Measurements from ENCODE around the gene CHL1. TPM values are rescaled to one million over a fixed set of nuclear protein-coding genes. Genes with fewer than 3 reads are reported as not detected.

CHL1 gene
- total RNA-seq, 1 experiment from 2014 or later = not detected

DNA sequence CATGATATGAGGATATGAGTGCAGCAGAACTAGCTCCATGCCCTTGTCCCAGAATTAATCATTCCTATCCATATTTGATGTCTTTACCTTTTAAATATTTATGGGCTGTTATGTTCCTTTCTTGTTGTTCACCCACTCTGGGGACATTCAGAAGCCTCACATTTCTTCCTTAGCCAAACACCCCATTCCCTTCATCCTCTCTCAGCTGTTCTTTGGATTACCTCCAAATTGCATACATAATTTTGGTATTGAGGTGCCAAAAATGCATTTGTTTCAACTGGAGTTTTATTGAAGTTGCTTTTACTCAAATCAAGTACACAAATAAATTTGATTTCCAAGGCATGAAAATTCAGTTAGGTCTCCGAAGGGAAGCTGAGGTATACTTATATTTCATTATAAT lies 51.4 kb downstream of the CHL1 start:
- Histone ChIP-seq H3K36me3 (no peaks in the 10 kb centered on the region), H3K4me3 (no peak overlapping the region), H3K4me1 (replicated peaks) (no peaks in the 10 kb centered on the region), H3K27me3 (replicated peaks) (no peaks in the 10 kb centered on the region), H3K27ac (no peak overlapping the region), H3K9me3 (replicated peaks) (peaks cover 5% of the 10 kb centered on the region; the same call in 1 of the 2 replicates)
- DNase-seq (ENCODE audit: low read depth in 1 of 2, low spot score in 2 of 2) = no peak

DNA sequence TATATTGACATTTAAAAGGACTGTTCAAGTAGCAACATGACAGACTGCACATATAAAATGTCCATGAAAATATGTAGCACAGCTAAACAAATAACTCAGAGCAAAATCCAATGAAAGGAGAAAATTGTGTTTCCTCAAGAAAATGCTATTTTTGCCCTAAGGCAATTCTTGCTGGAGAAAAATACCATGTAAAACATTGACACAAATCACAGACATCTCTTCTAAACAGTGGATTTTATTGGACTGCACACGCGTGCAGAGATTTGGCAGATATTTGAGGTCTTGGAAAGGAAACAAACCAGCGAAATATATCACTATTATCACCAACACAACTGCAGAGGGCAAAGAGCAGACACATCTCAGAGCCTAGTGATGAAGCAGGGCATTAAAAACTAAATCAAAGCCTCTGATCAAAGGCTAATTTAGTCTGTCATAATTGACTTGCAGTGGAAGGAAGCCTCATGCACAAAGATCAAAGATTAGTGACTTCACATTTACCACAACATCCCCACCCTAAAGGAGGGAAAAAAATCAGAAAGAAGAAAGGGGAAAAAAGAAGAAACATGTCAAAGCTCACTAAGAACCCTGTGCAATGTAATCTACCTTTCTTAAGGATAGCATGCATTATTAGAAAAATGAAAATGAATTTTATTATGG lies 52.4 kb downstream of the CHL1 start:
- Histone ChIP-seq H3K36me3 (no peaks in the 10 kb centered on the region), H3K4me1 (replicated peaks) (no peaks in the 10 kb centered on the region), H3K27ac (no peak overlapping the region), H3K4me3 (no peak overlapping the region), H3K27me3 (replicated peaks) (no peaks in the 10 kb centered on the region), H3K9me3 (replicated peaks) (peaks cover 5% of the 10 kb centered on the region; the same call in 1 of the 2 replicates)
- no peak for DNase-seq (ENCODE audit: low read depth in 1 of 2, low spot score in 2 of 2)

DNA sequence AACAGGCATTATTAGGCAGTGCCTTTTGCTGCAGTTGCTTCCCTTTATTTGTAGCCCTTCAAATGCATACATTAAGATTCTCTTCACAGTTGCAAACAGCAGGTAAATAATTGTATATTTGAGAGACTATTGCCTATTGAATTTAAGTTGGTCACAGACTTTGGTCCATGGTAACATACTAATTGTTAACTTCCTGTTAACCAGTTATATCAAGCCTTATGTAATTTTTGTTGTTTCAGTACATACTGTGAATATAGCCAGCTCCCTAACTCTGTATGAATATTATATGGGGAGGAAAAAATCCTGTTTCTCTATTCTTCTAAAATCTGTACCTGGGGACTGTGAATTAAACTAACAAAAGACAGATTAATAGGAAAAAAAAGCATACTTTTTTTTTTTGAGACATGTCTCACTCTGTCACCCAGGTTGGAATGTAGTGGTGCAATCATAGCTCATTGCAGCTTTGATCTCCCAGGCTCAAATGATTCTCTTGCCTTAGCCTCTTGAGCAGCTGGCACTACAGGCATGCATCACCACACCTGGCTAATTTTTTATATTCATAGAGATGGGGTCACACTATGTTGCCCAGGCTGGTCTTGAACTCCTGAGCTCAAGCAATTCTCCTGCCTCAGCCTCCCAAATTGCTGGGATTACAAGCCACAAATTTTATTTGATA lies 53.2 kb downstream of the CHL1 start:
- Histone ChIP-seq H3K36me3 (no peaks in the 10 kb centered on the region), H3K4me1 (replicated peaks) (no peaks in the 10 kb centered on the region), H3K27me3 (replicated peaks) (no peaks in the 10 kb centered on the region), H3K27ac (no peak overlapping the region), H3K4me3 (no peak overlapping the region), H3K9me3 (replicated peaks) (peaks cover 5% of the 10 kb centered on the region; the same call in 1 of the 2 replicates)
- DNase-seq (ENCODE audit: low read depth in 1 of 2, low spot score in 2 of 2) = no peak

DNA sequence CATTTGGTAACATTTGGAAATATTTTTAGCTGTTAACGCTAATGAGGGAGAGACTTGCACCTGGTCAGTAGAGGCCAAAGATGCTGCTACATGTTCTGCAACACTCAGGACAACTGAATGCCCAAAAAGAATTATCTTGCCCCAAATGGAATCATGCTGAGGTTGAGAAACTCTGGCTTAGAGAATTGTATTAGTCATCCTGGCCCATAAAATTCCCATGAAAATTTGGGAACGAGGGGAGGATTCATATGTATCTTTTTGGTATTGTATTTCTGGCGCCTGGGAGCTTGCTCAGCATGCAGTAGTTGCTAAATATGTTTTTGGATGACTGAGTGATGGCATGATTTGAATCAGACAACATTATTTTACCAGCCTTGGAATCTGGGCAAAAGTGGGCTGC lies 59.9 kb downstream of the CHL1 start:
- Histone ChIP-seq H3K4me1 (replicated peaks) (no peaks in the 10 kb centered on the region), H3K27ac (no peak overlapping the region), H3K36me3 (no peaks in the 10 kb centered on the region), H3K27me3 (replicated peaks) (no peaks in the 10 kb centered on the region), H3K9me3 (replicated peaks) (no peaks in the 10 kb centered on the region), H3K4me3 (no peak overlapping the region)
- no peak for DNase-seq (ENCODE audit: low read depth in 1 of 2, low spot score in 2 of 2)

DNA sequence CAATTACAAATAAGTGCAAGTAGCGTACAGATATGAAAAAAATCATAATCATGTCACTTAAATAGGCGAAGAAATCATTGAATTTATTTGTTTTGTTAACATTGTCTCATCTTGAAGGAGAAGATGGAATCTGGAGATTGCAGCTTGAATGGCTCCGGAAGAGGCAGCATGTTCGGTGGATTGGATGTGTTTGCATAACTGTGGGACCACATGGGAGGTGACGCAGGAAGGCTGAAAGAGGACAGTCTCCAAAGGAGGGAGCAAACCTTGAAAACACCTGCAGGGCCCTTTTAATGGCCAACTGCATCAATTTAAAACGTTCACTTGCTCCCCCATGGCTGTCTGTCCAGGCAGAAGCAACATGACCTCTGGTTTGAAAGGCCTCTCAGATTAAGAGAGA lies 61.3 kb downstream of the CHL1 start:
- DNase-seq (ENCODE audit: low read depth in 1 of 2, low spot score in 2 of 2) = no peak
- no peaks in the 10 kb centered on the region for H3K4me1 ChIP-seq (replicated peaks)
- H3K27ac ChIP-seq = no peak overlapping the region
- H3K4me3 ChIP-seq = no peak overlapping the region
- no peaks in the 10 kb centered on the region for H3K36me3 ChIP-seq
- H3K9me3 ChIP-seq (replicated peaks) = no peaks in the 10 kb centered on the region
- no peaks in the 10 kb centered on the region for H3K27me3 ChIP-seq (replicated peaks)

DNA sequence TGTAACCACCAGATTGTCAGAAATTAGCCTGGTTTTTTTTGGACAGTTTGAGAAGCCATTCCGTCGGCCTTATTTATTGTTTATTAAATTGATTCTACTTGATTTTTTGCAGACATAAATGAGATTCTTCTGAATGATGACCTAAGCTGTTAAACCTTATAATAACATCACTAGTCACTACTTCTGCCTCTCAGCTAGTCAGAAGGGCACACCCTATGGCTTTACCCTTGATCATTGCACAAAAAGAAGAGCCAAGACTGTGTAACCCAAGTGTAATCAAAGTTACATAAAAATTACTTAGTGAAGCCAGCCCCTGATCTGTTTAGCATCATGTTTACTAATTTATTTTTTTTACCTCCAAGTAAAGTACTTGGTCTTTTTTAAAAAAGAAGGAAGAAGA lies 64.3 kb downstream of the CHL1 start:
- Histone ChIP-seq H3K36me3 (no peaks in the 10 kb centered on the region), H3K27ac (no peak overlapping the region), H3K9me3 (replicated peaks) (0 out of 2 replicates have a peak, but pooled peaks cover under 1% of the 10 kb centered on the region), H3K4me3 (no peak overlapping the region), H3K27me3 (replicated peaks) (no peaks in the 10 kb centered on the region), H3K4me1 (replicated peaks) (no peaks in the 10 kb centered on the region)
- DNase-seq (ENCODE audit: low read depth in 1 of 2, low spot score in 2 of 2) = no peak

DNA sequence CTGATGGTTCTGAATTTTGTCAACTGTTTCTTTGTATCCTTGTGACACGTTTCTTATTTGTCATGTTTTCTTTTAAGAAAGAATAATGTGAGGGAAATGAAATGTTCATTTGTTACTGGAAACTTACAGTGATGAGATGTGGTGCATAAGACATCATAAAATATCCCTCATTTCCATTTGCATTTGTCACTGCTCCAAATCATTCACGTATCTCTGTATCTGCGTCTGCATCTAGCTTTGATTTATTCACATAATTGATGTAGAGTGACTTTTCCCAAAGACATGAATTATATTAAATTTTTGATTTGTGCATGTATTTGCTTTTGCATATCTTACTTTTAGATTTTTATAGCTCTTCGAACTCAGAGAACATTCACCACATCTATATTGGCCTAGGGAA lies 66.8 kb downstream of the CHL1 start:
- Histone ChIP-seq H3K9me3 (replicated peaks) (0 out of 2 replicates have a peak, but pooled peaks cover 3% of the 10 kb centered on the region), H3K27ac (no peak overlapping the region), H3K27me3 (replicated peaks) (no peaks in the 10 kb centered on the region), H3K36me3 (no peaks in the 10 kb centered on the region), H3K4me1 (replicated peaks) (no peaks in the 10 kb centered on the region), H3K4me3 (no peak overlapping the region)
- no peak for DNase-seq (ENCODE audit: low read depth in 1 of 2, low spot score in 2 of 2)

DNA sequence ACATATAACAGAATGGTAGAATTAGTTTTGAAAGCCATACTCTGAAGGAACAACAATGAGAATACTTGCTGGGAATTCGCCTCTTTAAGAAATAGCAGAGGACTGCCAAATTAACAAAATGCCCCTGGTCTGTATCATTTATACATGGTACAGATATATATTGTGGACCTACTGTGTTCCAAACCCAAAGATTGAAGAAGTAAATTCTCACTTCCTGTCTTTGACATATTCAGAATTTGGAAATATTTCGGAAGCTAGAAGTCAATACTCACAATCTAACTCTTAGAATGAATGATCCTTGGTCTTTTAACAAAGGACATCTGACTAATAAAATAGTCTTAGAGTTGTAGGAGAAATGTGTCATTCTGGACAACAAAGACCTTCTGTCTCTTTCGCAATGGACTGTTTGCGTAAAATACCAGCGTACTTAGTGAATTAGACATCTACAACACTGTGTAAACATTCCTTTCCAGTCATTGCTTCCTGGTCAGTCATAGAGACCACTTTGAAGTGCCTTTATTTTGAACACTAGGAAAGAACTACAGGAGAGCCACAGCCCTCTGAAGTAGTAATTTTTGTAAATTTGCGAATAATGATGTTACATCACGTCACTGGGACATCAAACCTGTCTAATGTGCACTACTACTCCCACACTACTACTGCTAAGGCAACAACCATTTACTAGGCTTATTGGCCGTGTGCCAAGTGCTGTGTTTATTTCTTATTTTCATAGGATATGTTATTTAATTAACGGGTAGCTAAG lies 68.0 kb downstream of the CHL1 start:
- H3K27ac ChIP-seq = no peak overlapping the region
- no peak overlapping the region for H3K4me3 ChIP-seq
- H3K9me3 ChIP-seq (replicated peaks) = 0 out of 2 replicates have a peak, but pooled peaks cover 3% of the 10 kb centered on the region
- H3K27me3 ChIP-seq (replicated peaks) = no peaks in the 10 kb centered on the region
- no peak for DNase-seq (ENCODE audit: low read depth in 1 of 2, low spot score in 2 of 2)
- H3K36me3 ChIP-seq = no peaks in the 10 kb centered on the region
- H3K4me1 ChIP-seq (replicated peaks) = no peaks in the 10 kb centered on the region

DNA sequence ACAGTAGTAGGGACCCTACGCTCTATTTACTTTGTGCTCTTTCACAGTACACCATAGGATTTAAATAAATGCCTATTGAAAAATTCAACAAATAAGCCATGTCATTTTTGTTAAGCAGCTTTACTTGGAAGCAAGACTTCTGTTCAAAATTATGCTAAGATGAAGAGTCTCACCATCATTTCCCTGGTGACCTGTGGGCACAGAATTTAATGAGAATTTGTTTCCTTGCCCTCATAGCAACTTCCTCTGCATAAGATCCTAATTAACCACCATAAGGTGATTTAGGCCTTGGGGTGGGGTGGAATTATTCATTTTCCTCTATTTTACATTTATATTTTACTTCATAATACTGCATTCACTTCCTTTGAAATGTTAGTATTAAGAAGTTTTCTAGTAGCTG lies 70.5 kb downstream of the CHL1 start:
- no peaks in the 10 kb centered on the region for H3K36me3 ChIP-seq
- no peak overlapping the region for H3K4me3 ChIP-seq
- no peaks in the 10 kb centered on the region for H3K27me3 ChIP-seq (replicated peaks)
- H3K9me3 ChIP-seq (replicated peaks) = 0 out of 2 replicates have a peak, but pooled peaks cover 3% of the 10 kb centered on the region
- H3K27ac ChIP-seq = no peak overlapping the region
- DNase-seq (ENCODE audit: low read depth in 1 of 2, low spot score in 2 of 2) = no peak
- H3K4me1 ChIP-seq (replicated peaks) = no peaks in the 10 kb centered on the region

DNA sequence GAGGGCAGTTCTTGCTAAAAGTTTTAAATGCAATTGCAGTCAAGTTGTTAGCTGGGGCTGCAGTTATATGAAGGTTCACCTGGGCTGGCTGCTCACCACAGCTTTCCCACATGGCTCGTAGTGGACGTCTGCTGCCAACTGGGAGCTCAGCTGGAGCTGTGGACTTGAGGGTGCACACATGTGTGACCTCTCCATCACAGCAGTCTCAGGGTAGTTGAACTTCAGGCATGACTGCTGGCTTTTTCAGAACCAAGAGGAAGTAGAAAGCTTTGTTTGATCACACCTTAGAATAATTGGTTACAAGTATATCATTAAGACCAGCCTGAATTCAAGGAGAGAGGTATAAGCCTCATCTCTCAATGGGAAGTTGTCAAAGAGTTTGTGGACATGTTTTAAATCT lies 74.1 kb downstream of the CHL1 start:
- Histone ChIP-seq H3K4me1 (replicated peaks) (no peaks in the 10 kb centered on the region), H3K27ac (no peak overlapping the region), H3K27me3 (replicated peaks) (no peaks in the 10 kb centered on the region), H3K4me3 (no peak overlapping the region), H3K36me3 (no peaks in the 10 kb centered on the region), H3K9me3 (replicated peaks) (0 out of 2 replicates have a peak, but pooled peaks cover 10% of the 10 kb centered on the region)
- no peak for DNase-seq (ENCODE audit: low read depth in 1 of 2, low spot score in 2 of 2)

DNA sequence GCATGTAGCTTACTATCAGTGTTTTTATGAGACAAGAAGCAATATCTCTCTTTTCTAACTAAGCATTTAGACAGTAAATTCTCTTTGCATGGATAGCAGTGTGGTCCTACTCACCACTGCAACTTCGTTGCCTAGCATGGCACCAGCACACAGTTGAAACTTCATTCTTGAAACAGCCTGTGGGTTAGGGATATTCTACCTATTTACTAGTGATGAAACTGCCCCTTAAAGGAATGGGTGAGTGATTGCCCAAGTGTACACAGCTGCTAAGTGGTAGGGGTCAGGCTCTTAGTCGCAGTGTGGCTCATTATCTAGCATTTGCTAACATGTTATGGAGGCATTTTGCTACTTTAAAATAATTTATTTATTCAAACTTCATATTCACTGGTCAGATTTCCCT lies 78.4 kb downstream of the CHL1 start:
- H3K4me1 ChIP-seq (replicated peaks) = no peaks in the 10 kb centered on the region
- DNase-seq (ENCODE audit: low read depth in 1 of 2, low spot score in 2 of 2) = no peak
- no peak overlapping the region for H3K4me3 ChIP-seq
- no peak overlapping the region for H3K27ac ChIP-seq
- H3K27me3 ChIP-seq (replicated peaks) = no peaks in the 10 kb centered on the region
- H3K36me3 ChIP-seq = no peaks in the 10 kb centered on the region
- 0 out of 2 replicates have a peak, but pooled peaks cover 7% of the 10 kb centered on the region for H3K9me3 ChIP-seq (replicated peaks)

DNA sequence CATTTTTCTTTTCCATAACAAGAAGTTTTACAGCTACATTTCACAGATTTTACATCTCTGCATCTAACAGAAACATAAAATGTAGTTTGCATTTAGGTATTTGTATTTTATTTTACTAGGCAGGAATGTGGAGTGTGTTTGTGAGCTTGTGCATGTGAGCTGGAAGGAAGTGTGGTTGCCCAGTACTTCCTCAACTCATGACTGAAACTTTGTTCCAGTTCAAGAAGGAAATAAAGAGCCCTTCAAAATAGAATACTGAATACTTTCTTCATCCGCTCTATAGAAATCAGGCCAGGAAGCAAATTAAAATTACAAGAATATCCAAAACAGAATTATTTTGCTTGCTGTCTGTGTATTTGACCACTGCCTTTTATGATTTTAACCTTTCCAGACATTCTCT lies 81.3 kb downstream of the CHL1 start:
- DNase-seq (ENCODE audit: low read depth in 1 of 2, low spot score in 2 of 2) = no peak
- H3K27me3 ChIP-seq (replicated peaks) = no peaks in the 10 kb centered on the region
- H3K36me3 ChIP-seq = no peaks in the 10 kb centered on the region
- H3K4me1 ChIP-seq (replicated peaks) = no peaks in the 10 kb centered on the region
- no peak overlapping the region for H3K4me3 ChIP-seq
- H3K9me3 ChIP-seq (replicated peaks) = 0 out of 2 replicates have a peak, but pooled peaks cover 7% of the 10 kb centered on the region
- no peak overlapping the region for H3K27ac ChIP-seq

DNA sequence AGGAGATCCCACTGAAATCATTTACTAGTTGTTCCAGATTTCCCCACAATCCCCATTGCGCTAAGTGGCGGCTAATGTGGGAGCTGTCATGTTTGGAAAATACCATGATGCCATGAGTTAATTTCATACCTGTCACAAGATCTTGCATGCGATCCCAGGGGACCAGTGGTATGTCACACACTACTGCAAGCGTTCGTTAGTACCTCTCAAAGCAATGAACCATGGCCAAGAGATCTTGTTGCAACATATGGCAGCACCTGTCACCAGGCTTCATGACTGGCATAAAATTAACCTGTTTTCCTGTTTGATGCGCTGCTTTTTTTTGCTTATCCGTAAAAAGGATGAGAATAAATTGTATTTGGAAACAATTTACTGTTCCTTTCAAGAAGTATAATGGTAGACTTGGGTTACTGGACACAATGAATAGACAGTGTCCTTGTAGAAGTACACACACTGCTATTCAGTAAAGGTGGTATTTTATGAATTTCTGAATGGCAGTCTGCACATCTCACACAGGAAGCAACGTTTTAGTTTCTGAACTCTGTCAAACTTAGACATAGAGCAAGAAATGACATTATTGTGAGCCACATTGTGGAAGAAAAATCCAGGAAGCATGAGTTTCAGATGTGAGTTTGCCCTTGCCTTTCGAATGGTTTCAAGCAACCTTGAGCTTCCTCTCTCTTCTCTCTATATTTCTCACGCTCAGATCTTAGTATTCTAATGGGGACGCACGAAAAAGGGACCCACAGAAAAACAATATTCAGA lies 81.9 kb downstream of the CHL1 start:
- Histone ChIP-seq H3K27ac (no peak overlapping the region), H3K36me3 (no peaks in the 10 kb centered on the region), H3K4me3 (no peak overlapping the region)

More for the DNA sequence above, 81.9 kb downstream of the CHL1 start:
- Histone ChIP-seq H3K9me3 (replicated peaks) (0 out of 2 replicates have a peak, but pooled peaks cover 7% of the 10 kb centered on the region), H3K27me3 (replicated peaks) (no peaks in the 10 kb centered on the region), H3K4me1 (replicated peaks) (no peaks in the 10 kb centered on the region)
- no peak for DNase-seq (ENCODE audit: low read depth in 1 of 2, low spot score in 2 of 2)
